SU-DHL-6 (cell line): ENCODE measurements around the gene HOXA11.

Experiments
- EZH2phosphoT487 ChIP-seq: fragments of 200-600 bp; sonication (generic), shearing (Covaris generic); conservative IDR thresholded peaks from 2 replicates; pipeline ENCODE4 v1.6.1; 2018; ENCODE audit warnings: mild to moderate bottlenecking, antibody characterized with exemption, low read length, moderate library complexity, mixed read lengths
- TF ChIP-seq, protein P1 (sequence below): fragments of 200-600 bp; sonication (generic); IDR thresholded peaks from one replicate; pipeline ENCODE4 v1.5.1; 2017; ENCODE audit warnings: antibody characterized with exemption, mild to moderate bottlenecking, low read length, moderate library complexity; ENCODE audit not compliant: insufficient read depth, poor library complexity, severe bottlenecking

GRCh38 chr7:27152816-27153442 lies 32.1 kb downstream of the HOXA11 start:
- TF ChIP-seq, protein P1, sequence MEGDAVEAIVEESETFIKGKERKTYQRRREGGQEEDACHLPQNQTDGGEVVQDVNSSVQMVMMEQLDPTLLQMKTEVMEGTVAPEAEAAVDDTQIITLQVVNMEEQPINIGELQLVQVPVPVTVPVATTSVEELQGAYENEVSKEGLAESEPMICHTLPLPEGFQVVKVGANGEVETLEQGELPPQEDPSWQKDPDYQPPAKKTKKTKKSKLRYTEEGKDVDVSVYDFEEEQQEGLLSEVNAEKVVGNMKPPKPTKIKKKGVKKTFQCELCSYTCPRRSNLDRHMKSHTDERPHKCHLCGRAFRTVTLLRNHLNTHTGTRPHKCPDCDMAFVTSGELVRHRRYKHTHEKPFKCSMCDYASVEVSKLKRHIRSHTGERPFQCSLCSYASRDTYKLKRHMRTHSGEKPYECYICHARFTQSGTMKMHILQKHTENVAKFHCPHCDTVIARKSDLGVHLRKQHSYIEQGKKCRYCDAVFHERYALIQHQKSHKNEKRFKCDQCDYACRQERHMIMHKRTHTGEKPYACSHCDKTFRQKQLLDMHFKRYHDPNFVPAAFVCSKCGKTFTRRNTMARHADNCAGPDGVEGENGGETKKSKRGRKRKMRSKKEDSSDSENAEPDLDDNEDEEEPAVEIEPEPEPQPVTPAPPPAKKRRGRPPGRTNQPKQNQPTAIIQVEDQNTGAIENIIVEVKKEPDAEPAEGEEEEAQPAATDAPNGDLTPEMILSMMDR = no peak
- TF ChIP-seq EZH2phosphoT487 = no peak
